Measurements from ENCODE around the gene HOXB9.

DNA sequence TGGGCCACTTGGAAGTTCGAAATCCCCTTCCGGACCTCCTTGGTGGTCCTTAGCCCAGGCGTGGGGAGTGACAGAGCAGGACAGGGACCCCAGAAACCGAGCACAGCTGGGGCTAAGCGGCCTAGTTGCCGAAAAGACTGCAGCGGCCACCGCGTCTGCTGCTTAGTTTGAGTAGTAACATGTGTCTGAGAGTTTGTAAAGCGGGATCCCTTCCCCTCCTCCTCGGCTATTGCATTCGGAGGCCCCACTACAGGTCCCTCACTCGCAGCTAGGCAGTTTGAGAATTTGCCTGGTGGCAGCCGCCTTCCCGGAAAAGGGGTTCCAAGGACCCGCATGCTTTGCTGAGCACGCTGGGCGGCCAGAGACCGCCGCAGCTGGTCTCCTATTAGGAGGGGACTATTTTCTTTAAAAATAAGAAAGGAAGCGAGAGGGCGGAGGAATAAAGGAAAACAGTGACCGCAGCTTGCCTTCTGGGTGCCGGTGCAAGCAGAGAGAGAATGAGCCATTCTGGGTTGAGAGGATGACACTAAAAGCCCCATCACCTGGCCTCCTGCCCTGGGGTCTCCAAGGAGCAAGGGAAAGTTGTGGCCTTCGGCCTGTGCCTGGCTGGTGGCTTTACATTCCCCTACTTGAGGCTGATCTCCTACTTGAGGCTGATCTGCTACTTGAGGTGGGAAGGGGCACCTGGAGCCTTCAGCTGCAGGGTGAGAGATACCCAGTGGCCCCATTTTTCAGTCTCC is 31.4 kb downstream of the HOXB9 start:
- TF ChIP-seq EZH2phosphoT487 (IDR thresholded peaks at IDR 0.05; ENCODE audit: borderline replicate concordance, low read depth, low read length) = no peak
- TF ChIP-seq, protein P1, sequence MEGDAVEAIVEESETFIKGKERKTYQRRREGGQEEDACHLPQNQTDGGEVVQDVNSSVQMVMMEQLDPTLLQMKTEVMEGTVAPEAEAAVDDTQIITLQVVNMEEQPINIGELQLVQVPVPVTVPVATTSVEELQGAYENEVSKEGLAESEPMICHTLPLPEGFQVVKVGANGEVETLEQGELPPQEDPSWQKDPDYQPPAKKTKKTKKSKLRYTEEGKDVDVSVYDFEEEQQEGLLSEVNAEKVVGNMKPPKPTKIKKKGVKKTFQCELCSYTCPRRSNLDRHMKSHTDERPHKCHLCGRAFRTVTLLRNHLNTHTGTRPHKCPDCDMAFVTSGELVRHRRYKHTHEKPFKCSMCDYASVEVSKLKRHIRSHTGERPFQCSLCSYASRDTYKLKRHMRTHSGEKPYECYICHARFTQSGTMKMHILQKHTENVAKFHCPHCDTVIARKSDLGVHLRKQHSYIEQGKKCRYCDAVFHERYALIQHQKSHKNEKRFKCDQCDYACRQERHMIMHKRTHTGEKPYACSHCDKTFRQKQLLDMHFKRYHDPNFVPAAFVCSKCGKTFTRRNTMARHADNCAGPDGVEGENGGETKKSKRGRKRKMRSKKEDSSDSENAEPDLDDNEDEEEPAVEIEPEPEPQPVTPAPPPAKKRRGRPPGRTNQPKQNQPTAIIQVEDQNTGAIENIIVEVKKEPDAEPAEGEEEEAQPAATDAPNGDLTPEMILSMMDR (conservative IDR thresholded peaks at IDR 0.05; ENCODE audit: low read length) = no peak
